Measurements from ENCODE around the gene TNF.
"Not testable (repeated sequence)": the region's sequence is repeated elsewhere in the genome, so short reads cannot be mapped to it uniquely, and the experiment has no call there.

Gene TNF

DNA sequence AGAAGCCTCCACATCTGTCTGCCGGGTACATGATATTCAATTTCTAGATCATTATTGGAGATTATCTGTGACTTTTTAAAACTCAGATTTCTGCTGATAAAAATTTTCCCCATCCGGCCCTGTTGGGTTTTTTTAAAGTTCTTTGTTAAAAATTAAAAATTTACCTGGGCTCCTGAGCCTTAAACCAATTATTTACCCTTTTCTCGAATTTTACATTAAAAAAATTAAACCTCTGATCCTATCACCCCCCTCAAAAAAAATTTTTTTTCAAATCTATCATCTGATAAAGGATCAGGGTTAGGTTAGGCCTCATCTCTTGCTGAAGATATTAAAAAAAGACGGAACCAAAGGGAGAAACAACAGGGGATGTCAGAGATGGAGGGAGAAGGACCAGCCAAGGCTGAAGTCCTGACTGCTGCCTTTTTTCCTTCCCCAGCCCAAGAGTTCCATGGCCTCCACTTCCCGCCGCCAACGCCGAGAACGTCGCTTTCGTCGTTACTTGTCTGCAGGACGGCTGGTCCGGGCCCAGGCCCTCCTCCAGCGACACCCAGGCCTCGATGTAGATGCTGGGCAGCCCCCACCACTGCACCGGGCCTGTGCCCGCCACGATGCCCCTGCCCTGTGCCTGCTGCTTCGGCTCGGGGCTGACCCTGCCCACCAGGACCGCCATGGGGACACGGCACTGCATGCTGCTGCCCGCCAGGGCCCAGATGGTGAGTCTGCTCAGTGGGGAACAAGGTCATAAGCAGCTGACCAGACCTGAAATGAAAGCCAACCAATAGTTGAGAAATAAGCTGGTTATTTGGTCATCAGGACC, 27.4 kb upstream of the TNF start:
- DNase-seq (ENCODE audit: low spot score in 2 of 2) (no peak), ATAC-seq (replicated peaks; ENCODE audit: extremely low read depth, poor library complexity, severe bottlenecking) (no peak)
- no peaks in the 10 kb centered on the region for H3K9me3 Mint-ChIP-seq
- no peaks in the 10 kb centered on the region for H3K27me3 Mint-ChIP-seq
- H3K36me3 Mint-ChIP-seq (ENCODE audit: insufficient read depth): peaks cover 8% of the 10 kb centered on the region
- H3K4me1 Mint-ChIP-seq: peaks cover 26% of the 10 kb centered on the region
- H3K27ac Mint-ChIP-seq (ENCODE audit: low read depth): peak overlapping the region; percentile 90
- H3K4me3 Mint-ChIP-seq: peak overlapping the region; percentile 85

DNA sequence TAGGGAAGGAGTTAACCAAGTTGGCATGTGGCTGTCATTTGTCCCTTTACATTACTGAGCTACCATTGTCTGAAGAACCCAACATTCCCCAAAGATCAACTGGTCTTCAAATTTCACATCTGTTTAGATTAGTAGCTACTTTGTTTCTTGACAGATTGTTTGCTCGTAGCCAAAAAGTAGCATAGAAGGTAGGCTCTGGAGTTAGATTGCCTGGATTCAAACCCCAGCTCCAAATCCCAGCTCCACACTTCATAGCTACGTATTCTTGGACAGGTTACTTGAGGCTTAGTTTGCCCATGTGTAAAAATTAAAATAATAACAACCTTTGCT, 26.9 kb upstream of the TNF start:
- Mint-ChIP-seq H3K27me3 (no peaks in the 10 kb centered on the region), H3K4me3 (peak overlapping the region; percentile 85), H3K9me3 (no peaks in the 10 kb centered on the region), H3K4me1 (peaks cover 26% of the 10 kb centered on the region), H3K36me3 (ENCODE audit: insufficient read depth) (peaks cover 8% of the 10 kb centered on the region), H3K27ac (ENCODE audit: low read depth) (peak overlapping the region; percentile 90)
- no peak for ATAC-seq (replicated peaks; ENCODE audit: extremely low read depth, poor library complexity, severe bottlenecking)
- no peak for DNase-seq (ENCODE audit: low spot score in 2 of 2)

DNA sequence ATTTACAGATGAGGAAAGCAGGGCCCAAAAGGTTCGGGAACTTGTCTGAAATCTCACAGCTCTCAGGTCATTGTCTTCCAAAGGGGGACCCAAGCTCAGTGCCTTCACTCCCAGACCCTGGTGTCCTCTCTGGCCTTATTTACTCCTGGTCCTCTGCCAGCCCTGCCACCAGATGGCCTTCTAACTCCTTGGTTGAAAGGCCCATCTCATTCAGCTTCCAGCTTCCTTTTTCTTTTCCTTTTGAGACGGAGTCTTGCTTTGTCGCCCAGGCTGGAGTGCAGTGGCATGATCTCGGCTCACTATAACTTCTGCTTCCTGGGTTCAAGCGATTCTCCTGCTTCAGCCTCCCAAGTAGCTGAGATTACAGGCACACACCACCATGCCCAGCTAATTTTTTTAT, 24.0 kb upstream of the TNF start:
- H3K4me1 Mint-ChIP-seq: peaks cover 29% of the 10 kb centered on the region
- DNase-seq (ENCODE audit: low spot score in 2 of 2): peak; percentile 45 to 47
- H3K27me3 Mint-ChIP-seq; H3K4me3 Mint-ChIP-seq; H3K9me3 Mint-ChIP-seq; H3K36me3 Mint-ChIP-seq (ENCODE audit: insufficient read depth); H3K27ac Mint-ChIP-seq (ENCODE audit: low read depth); ATAC-seq (replicated peaks; ENCODE audit: extremely low read depth, poor library complexity, severe bottlenecking): not testable (repeated sequence)

DNA sequence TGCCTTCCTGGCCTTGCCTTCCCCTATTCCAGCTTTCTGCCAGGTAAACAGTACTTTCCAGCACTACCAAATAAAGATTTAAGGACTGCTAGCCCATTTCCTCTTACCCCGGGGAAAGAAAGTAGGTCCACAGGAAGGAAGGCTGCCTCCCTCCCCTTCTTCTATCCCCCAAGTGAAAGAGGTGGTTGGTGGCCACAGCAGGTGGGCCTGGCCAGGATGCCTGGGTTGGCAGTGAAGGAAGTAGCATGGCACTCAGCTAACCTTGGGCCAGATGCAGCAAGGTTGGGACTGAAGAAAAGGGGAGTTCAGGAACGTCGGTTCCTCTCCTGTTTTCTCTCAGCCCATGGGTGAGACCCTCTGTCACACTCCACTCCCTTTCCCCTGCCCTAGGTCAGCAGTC, 19.1 kb upstream of the TNF start:
- no peaks in the 10 kb centered on the region for H3K27me3 Mint-ChIP-seq
- no peak overlapping the region for H3K27ac Mint-ChIP-seq (ENCODE audit: low read depth)
- H3K36me3 Mint-ChIP-seq (ENCODE audit: insufficient read depth): peaks cover 16% of the 10 kb centered on the region
- H3K4me3 Mint-ChIP-seq: no peak overlapping the region
- peaks cover 51% of the 10 kb centered on the region for H3K4me1 Mint-ChIP-seq
- no peaks in the 10 kb centered on the region for H3K9me3 Mint-ChIP-seq
- DNase-seq (ENCODE audit: low spot score in 2 of 2) (no peak), ATAC-seq (replicated peaks; ENCODE audit: extremely low read depth, poor library complexity, severe bottlenecking) (no peak)

- Mint-ChIP-seq H3K4me1 (peaks cover 57% of the 10 kb centered on the region), H3K4me3 (peak overlapping the region; percentile 84), H3K27ac (ENCODE audit: low read depth) (peak overlapping the region; percentile 96), H3K36me3 (ENCODE audit: insufficient read depth) (peaks cover 12% of the 10 kb centered on the region), H3K27me3 (no peaks in the 10 kb centered on the region), H3K9me3 (no peaks in the 10 kb centered on the region)
- ATAC-seq (replicated peaks; ENCODE audit: extremely low read depth, poor library complexity, severe bottlenecking) (no peak), DNase-seq (ENCODE audit: low spot score in 2 of 2) (no peak)
Observed at GRCh38 chr6:31557443-31558317, 17.7 kb upstream of the TNF start.

DNA sequence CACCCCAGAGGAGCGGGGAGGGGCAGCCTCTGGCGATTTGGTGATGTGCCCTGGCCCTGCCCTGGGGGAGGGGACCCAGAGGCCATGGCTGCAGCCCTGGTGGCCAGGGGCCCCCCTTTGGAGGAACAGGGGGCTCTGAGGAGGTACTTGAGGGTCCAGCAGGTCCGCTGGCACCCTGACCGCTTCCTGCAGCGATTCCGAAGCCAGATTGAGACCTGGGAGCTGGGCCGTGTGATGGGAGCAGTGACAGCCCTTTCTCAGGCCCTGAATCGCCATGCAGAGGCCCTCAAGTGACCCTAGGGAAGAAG, 17.1 kb upstream of the TNF start:
- H3K4me3 Mint-ChIP-seq: peak overlapping the region; percentile 84
- ATAC-seq (replicated peaks; ENCODE audit: extremely low read depth, poor library complexity, severe bottlenecking) (no peak), DNase-seq (ENCODE audit: low spot score in 2 of 2) (no peak)
- H3K27me3 Mint-ChIP-seq: no peaks in the 10 kb centered on the region
- no peaks in the 10 kb centered on the region for H3K9me3 Mint-ChIP-seq
- H3K4me1 Mint-ChIP-seq: peaks cover 57% of the 10 kb centered on the region
- peaks cover 12% of the 10 kb centered on the region for H3K36me3 Mint-ChIP-seq (ENCODE audit: insufficient read depth)
- peak overlapping the region; percentile 96 for H3K27ac Mint-ChIP-seq (ENCODE audit: low read depth)

GRCh38 chr6:31558631-31559500, 16.5 kb upstream of the TNF start:
- peak overlapping the region; percentile 84 for H3K4me3 Mint-ChIP-seq
- no peaks in the 10 kb centered on the region for H3K27me3 Mint-ChIP-seq
- peaks cover 13% of the 10 kb centered on the region for H3K36me3 Mint-ChIP-seq (ENCODE audit: insufficient read depth)
- peak; percentile 85 for ATAC-seq (replicated peaks; ENCODE audit: extremely low read depth, poor library complexity, severe bottlenecking)
- no peaks in the 10 kb centered on the region for H3K9me3 Mint-ChIP-seq
- DNase-seq (ENCODE audit: low spot score in 2 of 2): peak in 1 of 2 donors; percentile 61
- peak overlapping the region; percentile 96 for H3K27ac Mint-ChIP-seq (ENCODE audit: low read depth)
- peaks cover 61% of the 10 kb centered on the region for H3K4me1 Mint-ChIP-seq

DNA sequence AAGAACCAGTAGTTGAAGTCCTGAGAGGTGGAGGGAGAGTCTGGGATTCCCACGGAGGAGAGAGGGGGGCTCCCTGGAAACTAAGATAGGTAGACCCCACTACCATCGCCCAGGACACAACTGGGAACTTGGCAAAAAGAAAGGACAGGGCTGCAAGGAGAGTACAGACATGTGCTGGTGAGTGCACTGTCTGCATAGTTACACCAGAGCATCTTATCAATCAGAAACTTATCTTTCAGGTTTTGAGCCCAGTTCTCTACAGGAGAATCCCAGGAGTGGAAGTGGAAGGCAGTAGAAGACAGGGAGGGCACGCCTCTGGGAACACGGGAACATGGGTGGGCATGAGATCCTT, 15.8 kb upstream of the TNF start:
- DNase-seq (ENCODE audit: low spot score in 2 of 2): no peak
- Mint-ChIP-seq H3K27ac (ENCODE audit: low read depth) (peak overlapping the region; percentile 96), H3K27me3 (no peaks in the 10 kb centered on the region), H3K9me3 (no peaks in the 10 kb centered on the region), H3K4me1 (peaks cover 65% of the 10 kb centered on the region), H3K4me3 (peak overlapping the region; percentile 84), H3K36me3 (ENCODE audit: insufficient read depth) (peaks cover 15% of the 10 kb centered on the region)
- ATAC-seq (replicated peaks; ENCODE audit: extremely low read depth, poor library complexity, severe bottlenecking): peak; percentile 35

- DNase-seq (ENCODE audit: low spot score in 2 of 2): peak in 1 of 2 donors; percentile 33
- ATAC-seq (replicated peaks; ENCODE audit: extremely low read depth, poor library complexity, severe bottlenecking): peak; percentile 65
- Mint-ChIP-seq H3K4me1 (peaks cover 70% of the 10 kb centered on the region), H3K27me3 (no peaks in the 10 kb centered on the region), H3K4me3 (peak overlapping the region; percentile 84), H3K27ac (ENCODE audit: low read depth) (peak overlapping the region; percentile 96), H3K36me3 (ENCODE audit: insufficient read depth) (peaks cover 16% of the 10 kb centered on the region), H3K9me3 (no peaks in the 10 kb centered on the region)
Observed at GRCh38 chr6:31559958-31560696, 15.2 kb upstream of the TNF start.

GRCh38 chr6:31560697-31561058, 14.7 kb upstream of the TNF start:
- Mint-ChIP-seq H3K27me3 (no peaks in the 10 kb centered on the region), H3K4me3 (peak overlapping the region; percentile 84), H3K9me3 (no peaks in the 10 kb centered on the region), H3K4me1 (peaks cover 74% of the 10 kb centered on the region), H3K27ac (ENCODE audit: low read depth) (peak overlapping the region; percentile 96), H3K36me3 (ENCODE audit: insufficient read depth) (peaks cover 21% of the 10 kb centered on the region)
- DNase-seq (ENCODE audit: low spot score in 2 of 2) (no peak), ATAC-seq (replicated peaks; ENCODE audit: extremely low read depth, poor library complexity, severe bottlenecking) (no peak)

DNA sequence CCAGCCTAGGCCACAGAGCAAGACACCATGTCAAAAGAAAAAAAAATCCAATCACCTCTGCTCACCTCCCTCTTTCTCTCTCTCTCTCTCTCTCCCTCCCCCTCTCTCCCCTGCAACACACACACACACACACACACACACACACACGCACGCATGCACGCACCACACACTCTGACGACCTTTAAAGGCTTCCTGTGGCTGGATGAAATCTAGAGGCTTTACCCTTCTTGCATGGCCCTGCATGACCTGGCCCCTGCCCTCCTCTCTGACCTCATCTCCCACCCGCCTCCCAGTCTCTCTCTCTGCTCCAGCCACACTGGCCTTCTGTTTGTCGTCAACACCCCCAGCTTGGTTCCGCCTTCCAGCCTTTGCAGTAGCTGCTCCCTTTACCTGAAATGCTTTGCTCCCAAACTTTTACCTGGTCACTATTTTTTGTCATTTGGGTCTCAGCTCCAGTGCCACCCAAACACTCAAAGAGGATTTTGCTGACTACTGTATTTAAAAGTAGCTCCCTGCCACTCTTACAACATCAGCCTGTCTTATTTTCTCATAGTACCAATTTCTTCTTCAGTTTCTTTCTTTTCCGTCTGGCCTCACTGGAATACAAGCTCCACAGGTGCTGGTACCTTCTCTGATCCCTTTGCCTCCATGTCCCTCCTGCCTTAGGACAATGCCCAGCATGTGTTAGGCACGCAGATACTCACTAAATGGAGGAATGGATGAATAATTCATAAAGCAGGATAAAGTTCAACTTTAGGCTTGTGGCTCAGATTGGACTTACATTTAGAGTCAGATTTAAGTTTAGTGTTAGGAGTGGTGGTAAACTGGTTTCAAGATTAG, 7.6 kb upstream of the TNF start:
- Mint-ChIP-seq H3K9me3 (no peaks in the 10 kb centered on the region), H3K27ac (ENCODE audit: low read depth) (peak overlapping the region; percentile 99), H3K4me1 (peaks cover 69% of the 10 kb centered on the region), H3K36me3 (ENCODE audit: insufficient read depth) (peaks cover 39% of the 10 kb centered on the region), H3K4me3 (peak overlapping the region; percentile 65), H3K27me3 (no peaks in the 10 kb centered on the region)
- ATAC-seq (replicated peaks; ENCODE audit: extremely low read depth, poor library complexity, severe bottlenecking) (no peak), DNase-seq (ENCODE audit: low spot score in 2 of 2) (peak in 1 of 2 donors; percentile 25)

Data from central memory CD8-positive, alpha-beta T cell (primary cell).